Esophagus muscularis mucosa (tissue), 3 donors: ENCODE results near the gene SLC35F4.

Source experiments
- EP300 ChIP-seq: sonication (generic); formaldehyde crosslinking; IDR thresholded peaks from one replicate; pipeline ENCODE4 v1.6.1; 2017; ENCODE audit warnings: antibody characterized with exemption
- POLR2A ChIP-seq: fragments of 450-650 bp; IDR thresholded peaks from one replicate; pipeline ENCODE4 v1.6.1; 2017; ENCODE audit warnings: antibody characterized with exemption, moderate library complexity, mild to moderate bottlenecking, low read depth
- POLR2AphosphoS5 ChIP-seq, 2 donors: sonication (generic); formaldehyde crosslinking; IDR thresholded peaks; one replicate each; pipeline ENCODE4 v1.6.1; 2017; ENCODE audit warnings: antibody characterized with exemption in 2 of 2

DNA sequence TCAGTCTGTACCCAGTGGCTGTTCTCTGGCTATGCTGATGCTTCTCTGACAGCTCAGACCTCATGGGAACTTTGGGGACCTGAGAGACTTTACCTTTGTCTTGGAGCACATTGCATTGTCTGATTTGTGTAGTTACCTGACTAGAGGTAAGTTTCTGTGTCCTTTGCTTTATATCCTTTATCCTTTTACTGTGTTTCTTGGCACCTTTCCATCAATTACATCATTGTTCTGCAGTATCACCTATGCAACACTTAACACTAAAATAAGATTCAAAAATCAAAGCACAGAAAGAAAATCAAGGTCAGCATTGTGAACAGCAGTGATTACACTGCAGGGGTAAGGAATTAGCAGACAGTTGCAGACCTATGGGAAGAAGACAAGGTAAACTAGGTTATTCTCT is 43.8 kb downstream of the SLC35F4 start:
- no peak for TF ChIP-seq POLR2AphosphoS5 (IDR thresholded peaks at IDR 0.05)
- no peak for TF ChIP-seq EP300
- no peak for TF ChIP-seq POLR2A
